Osteoblast (primary cell): Measurements from ENCODE around the gene KLHDC10. TPM values are rescaled to one million over a fixed set of nuclear protein-coding genes. Genes with fewer than 3 reads are reported as not detected.
"Not testable (repeated sequence)": the region's sequence is repeated elsewhere in the genome, so short reads cannot be mapped to it uniquely, and the experiment has no call there.

Source experiments
- DNase-seq: peaks from one replicate; pipeline ENCODE4 v3.0.0; 2011; ENCODE audit warnings: low spot score, mixed read lengths; ENCODE audit not compliant: insufficient read length; ENCODE audit errors: missing footprints
- H2AFZ ChIP-seq: 2 replicates; pipeline ENCODE4 v1.6.0; 2011; ENCODE audit warnings: mild to moderate bottlenecking, low read length
- H3K27ac ChIP-seq: 2 replicates; pipeline ENCODE4 v1.5.1; 2011; ENCODE audit warnings: mild to moderate bottlenecking, low read depth, low read length, moderate library complexity
- H3K27me3 ChIP-seq: 2 replicates; pipeline ENCODE4 v1.6.0; 2012; ENCODE audit warnings: mild to moderate bottlenecking, control low read depth, inconsistent platforms, low read length, moderate library complexity; ENCODE audit not compliant: insufficient read depth
- H3K36me3 ChIP-seq: 2 replicates; pipeline ENCODE4 v1.5.1; 2011; ENCODE audit warnings: mild to moderate bottlenecking, low read length, control low read depth, moderate library complexity; ENCODE audit not compliant: insufficient read depth
- H3K4me1 ChIP-seq: 2 replicates; pipeline ENCODE4 v1.5.1; 2011; ENCODE audit warnings: mild to moderate bottlenecking, low read length, control low read depth, moderate library complexity; ENCODE audit not compliant: insufficient read depth
- H3K4me2 ChIP-seq: 2 replicates; pipeline ENCODE4 v1.6.0; 2011; ENCODE audit warnings: mild to moderate bottlenecking, low read length; ENCODE audit not compliant: insufficient read depth
- H3K4me3 ChIP-seq: fragments of 200-600 bp; sonication (generic); 3 replicates; pipeline ENCODE4 v1.5.1; 2012; ENCODE audit warnings: mild to moderate bottlenecking, low read length, inconsistent platforms; ENCODE audit not compliant: insufficient read depth
- H3K79me2 ChIP-seq: 2 replicates; pipeline ENCODE4 v1.6.0; 2012; ENCODE audit warnings: mild to moderate bottlenecking, low read length, control low read depth, inconsistent platforms; ENCODE audit not compliant: insufficient read depth
- H3K9me3 ChIP-seq: 2 replicates; pipeline ENCODE4 v1.5.1; 2011; ENCODE audit warnings: low read depth, low read length, control low read depth
- H4K20me1 ChIP-seq: 2 replicates; pipeline ENCODE4 v1.6.0; 2012; ENCODE audit warnings: mild to moderate bottlenecking, low read length, control low read depth; ENCODE audit not compliant: insufficient read depth
- CTCF ChIP-seq: IDR thresholded peaks from 2 replicates; pipeline ENCODE4 v1.5.1; 2011; ENCODE audit warnings: mild to moderate bottlenecking, low read depth, low read length, moderate library complexity; ENCODE audit errors: extremely low read depth
- total RNA-seq: library from RNA; depleted of rRNA; stranded (reverse); fragments of >200 nt; gene quantifications from 2 replicates; pipeline ENCODE4 v1.2.3, GENCODE V29; 2012

The KLHDC10 gene
- total RNA-seq, 1 donor, result 32.6 TPM

GRCh38 chr7:130079846-130080394 is 9.6 kb downstream of the KLHDC10 start:
- H3K4me2 ChIP-seq, result no peak overlapping the region
- H3K4me3 ChIP-seq, result no peak overlapping the region
- no peak overlapping the region for H2AFZ ChIP-seq
- no peak for DNase-seq
- peaks cover 83% of the 10 kb centered on the region for H3K79me2 ChIP-seq
- H3K4me1 ChIP-seq, result peaks cover 8% of the 10 kb centered on the region
- no peaks in the 10 kb centered on the region for H3K27me3 ChIP-seq
- no peaks in the 10 kb centered on the region for H3K9me3 ChIP-seq
- H4K20me1 ChIP-seq, result peaks cover 6% of the 10 kb centered on the region
- peaks cover 3% of the 10 kb centered on the region for H3K36me3 ChIP-seq
- TF ChIP-seq CTCF, result no peak
- H3K27ac ChIP-seq, result no peak overlapping the region

GRCh38 chr7:130083497-130083896 is 13.2 kb downstream of the KLHDC10 start:
- not testable (repeated sequence) for H4K20me1 ChIP-seq, H3K36me3 ChIP-seq, H3K4me3 ChIP-seq, DNase-seq, H3K27me3 ChIP-seq, H3K4me2 ChIP-seq, H3K9me3 ChIP-seq, H2AFZ ChIP-seq
- Histone ChIP-seq H3K27ac (peak overlapping the region; percentile 1), H3K79me2 (peaks cover 79% of the 10 kb centered on the region), H3K4me1 (peaks cover 15% of the 10 kb centered on the region)

GRCh38 chr7:130084037-130084875 is 13.9 kb downstream of the KLHDC10 start:
- Histone ChIP-seq H3K4me2 (no peak overlapping the region), H3K9me3 (no peaks in the 10 kb centered on the region), H3K4me3 (no peak overlapping the region), H3K4me1 (peaks cover 11% of the 10 kb centered on the region), H4K20me1 (peaks cover 11% of the 10 kb centered on the region), H3K27me3 (no peaks in the 10 kb centered on the region), H3K27ac (no peak overlapping the region), H3K36me3 (no peaks in the 10 kb centered on the region), H2AFZ (no peak overlapping the region), H3K79me2 (peaks cover 77% of the 10 kb centered on the region)
- DNase-seq, result no peak
- peak; percentile 50 for TF ChIP-seq CTCF

- Histone ChIP-seq H3K4me1 (peaks cover 11% of the 10 kb centered on the region), H4K20me1 (peaks cover 14% of the 10 kb centered on the region), H3K79me2 (peaks cover 75% of the 10 kb centered on the region)
- not testable (repeated sequence) for H3K4me3 ChIP-seq, DNase-seq, H3K36me3 ChIP-seq, H3K27ac ChIP-seq, H2AFZ ChIP-seq, H3K27me3 ChIP-seq, H3K9me3 ChIP-seq, H3K4me2 ChIP-seq
These were observed 14.9 kb downstream of the KLHDC10 start for GRCh38 chr7:130085235-130085634.

- H3K27ac ChIP-seq, result no peak overlapping the region
- H4K20me1 ChIP-seq, result peaks cover 18% of the 10 kb centered on the region
- H3K79me2 ChIP-seq, result peaks cover 79% of the 10 kb centered on the region
- no peaks in the 10 kb centered on the region for H3K27me3 ChIP-seq
- TF ChIP-seq CTCF, result no peak
- no peaks in the 10 kb centered on the region for H3K9me3 ChIP-seq
- no peak overlapping the region for H3K4me3 ChIP-seq
- no peak overlapping the region for H3K4me2 ChIP-seq
- H3K4me1 ChIP-seq, result peaks cover 11% of the 10 kb centered on the region
- H2AFZ ChIP-seq, result no peak overlapping the region
- H3K36me3 ChIP-seq, result no peaks in the 10 kb centered on the region
- DNase-seq, result no peak
These were observed 16.6 kb downstream of the KLHDC10 start for GRCh38 chr7:130086938-130087337.
